Erythroblast (primary cell): ENCODE results near the gene CACNA1C.

Experiments used
- GATA1 ChIP-seq: IDR thresholded peaks from 2 replicates; pipeline ENCODE4 v1.6.1; 2011; ENCODE audit warnings: low read depth, mild to moderate bottlenecking, control low read depth, low read length, moderate library complexity
- POLR2A ChIP-seq: IDR thresholded peaks from 2 replicates; pipeline ENCODE4 v1.6.1; 2011; ENCODE audit warnings: mild to moderate bottlenecking, low read length

- no peak for TF ChIP-seq POLR2A
- TF ChIP-seq GATA1, result no peak
Observed at GRCh38 chr12:2108166-2108565, 55.4 kb downstream of the CACNA1C start.
